Measurements from ENCODE around the gene RPL39L.
A peak's percentile ranks its signal among the peaks of the same experiment; 100 is the strongest.

Gene RPL39L

GRCh38 chr3:187132666-187133065 is 6.6 kb downstream of the RPL39L start:
- ChIA-PET POLR2A (no interaction called here), CTCF (interaction anchor here (1.2 to 10.0 kb wide), 4 partner anchors 7 to 19 kb away, joined by 3 to 78 read pairs (median 5); partner anchors contain the start of gene RPL39L)
- no peak for TF ChIP-seq CTCF (IDR thresholded peaks at IDR 0.05; ENCODE audit: control extremely low read depth, extremely low read depth, low read depth, missing control alignments)
- DNase-seq (ENCODE audit: extremely low spot score), result no peak

GRCh38 chr3:187131981-187132380 is 7.3 kb downstream of the RPL39L start:
- no peak for DNase-seq (ENCODE audit: extremely low spot score)
- no peak for TF ChIP-seq CTCF (IDR thresholded peaks at IDR 0.05; ENCODE audit: control extremely low read depth, extremely low read depth, low read depth, missing control alignments)
- CTCF ChIA-PET, result interaction anchor here (0.8 to 4.7 kb wide), 3 partner anchors 8 to 19 kb away, joined by 3 to 37 read pairs (median 6); partner anchors contain the start of gene RPL39L
- POLR2A ChIA-PET, result no interaction called here

GRCh38 chr3:187130346-187131066 is 8.8 kb downstream of the RPL39L start:
- POLR2A ChIA-PET, result no interaction called here
- CTCF ChIA-PET, result interaction anchor here (1.2 to 4.7 kb wide), 3 partner anchors 11 to 20 kb away, joined by 3 to 37 read pairs (median 18); no protein-coding TSS in a partner anchor
- TF ChIP-seq CTCF (IDR thresholded peaks at IDR 0.05; ENCODE audit: control extremely low read depth, extremely low read depth, low read depth, missing control alignments), result no peak
- DNase-seq (ENCODE audit: extremely low spot score), result peak; percentile 40

GRCh38 chr3:187125319-187126031 is 13.8 kb downstream of the RPL39L start:
- peak; percentile 14 for DNase-seq (ENCODE audit: extremely low spot score)
- ChIA-PET POLR2A (no interaction called here), CTCF (interaction anchor here (0.7 to 4.0 kb wide), 2 partner anchors 14 to 41 kb away, joined by 3 to 24 read pairs; partner anchors contain the start of gene RPL39L)
- no peak for TF ChIP-seq CTCF (IDR thresholded peaks at IDR 0.05; ENCODE audit: control extremely low read depth, extremely low read depth, low read depth, missing control alignments)

- ChIA-PET CTCF (interaction anchor here (0.7 to 5.2 kb wide), 4 partner anchors 9 to 44 kb away, joined by 3 to 28 read pairs (median 24); partner anchors contain the start of gene RPL39L), POLR2A (no interaction called here)
- DNase-seq (ENCODE audit: extremely low spot score), result no peak
- TF ChIP-seq CTCF (IDR thresholded peaks at IDR 0.05; ENCODE audit: control extremely low read depth, extremely low read depth, low read depth, missing control alignments), result no peak
Measured at GRCh38 chr3:187122261-187122660, 17.0 kb downstream of the RPL39L start.

- POLR2A ChIA-PET, result no interaction called here
- TF ChIP-seq CTCF (IDR thresholded peaks at IDR 0.05; ENCODE audit: control extremely low read depth, extremely low read depth, low read depth, missing control alignments), result no peak
- CTCF ChIA-PET, result interaction anchor here (1.1 to 5.2 kb wide), 6 partner anchors 8 to 260 kb away, joined by 3 to 25 read pairs (median 7); partner anchors contain the start of gene RPL39L
- DNase-seq (ENCODE audit: extremely low spot score), result no peak
Measured at GRCh38 chr3:187120326-187120725, 19.0 kb downstream of the RPL39L start.
